ENCODE results near the gene FOXC2.

The FOXC2 gene

DNA sequence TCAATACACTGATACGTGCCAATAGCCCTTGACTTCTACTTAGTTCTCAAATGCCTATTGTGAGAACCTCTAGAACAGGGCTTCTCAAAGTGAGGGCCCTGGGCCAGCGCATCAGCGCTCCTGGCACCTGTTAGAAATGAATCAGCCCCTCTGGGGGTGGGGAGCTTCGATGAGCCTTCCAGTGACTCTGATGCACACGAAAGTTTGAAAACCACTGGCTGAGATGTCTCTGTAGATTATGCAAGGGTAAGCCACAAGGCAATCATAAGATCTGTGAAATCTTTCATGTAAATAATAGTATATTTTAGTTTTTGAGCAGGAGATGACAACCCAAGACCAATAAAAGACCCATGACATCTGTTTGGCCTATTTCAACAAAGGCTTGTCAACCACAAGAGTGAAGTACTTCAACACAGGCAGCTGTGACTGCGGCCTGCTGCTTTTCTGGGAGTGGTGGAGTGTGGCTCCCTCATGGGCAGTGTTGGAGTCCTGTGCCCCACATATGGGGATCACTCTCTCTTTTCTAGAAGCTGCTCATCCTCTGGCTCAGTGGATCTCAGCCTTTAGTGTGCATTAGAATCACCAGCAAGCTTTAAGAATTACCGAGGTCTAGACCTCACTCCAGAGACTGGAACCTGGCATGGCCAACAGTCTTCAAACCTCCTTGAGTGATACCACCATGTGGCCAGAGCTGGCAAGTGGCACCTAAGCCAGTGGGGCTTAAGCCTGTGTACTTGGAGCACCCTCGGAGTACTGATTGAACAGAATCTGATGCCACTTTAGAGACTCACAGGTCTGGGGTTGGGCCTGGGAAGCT lies 17.3 kb upstream of the FOXC2 start:
- H3K4me2 ChIP-seq (ENCODE audit: insufficient read depth, low read length) = no peak overlapping the region
- no peaks in the 10 kb centered on the region for H3K9me3 ChIP-seq (ENCODE audit: insufficient read depth, low read length, severe bottlenecking)
- DNase-seq = no peak
- no peak overlapping the region for H3K4me3 ChIP-seq (ENCODE audit: low read depth in 1 of 2, low read length in 2 of 2)
- H4K20me1 ChIP-seq (ENCODE audit: insufficient read depth, low read length) = no peaks in the 10 kb centered on the region
- peak; percentile 47; the same call in 1 of the 3 replicates for ATAC-seq (ENCODE audit: insufficient read depth, low read depth)
- peaks cover 17% of the 10 kb centered on the region for H3K4me1 ChIP-seq (ENCODE audit: insufficient read depth, low read length)
- peaks cover 5% of the 10 kb centered on the region; the same call in 1 of the 2 replicates for H3K79me2 ChIP-seq (ENCODE audit: insufficient read depth, low read length)
- no peaks in the 10 kb centered on the region for H3K27me3 ChIP-seq (ENCODE audit: insufficient read depth, low read length, poor library complexity)
- H2AFZ ChIP-seq (ENCODE audit: low read depth, low read length) = no peak overlapping the region
- no peak overlapping the region for H3K9ac ChIP-seq (ENCODE audit: low read depth, low read length)
- TF ChIP-seq, protein P1, sequence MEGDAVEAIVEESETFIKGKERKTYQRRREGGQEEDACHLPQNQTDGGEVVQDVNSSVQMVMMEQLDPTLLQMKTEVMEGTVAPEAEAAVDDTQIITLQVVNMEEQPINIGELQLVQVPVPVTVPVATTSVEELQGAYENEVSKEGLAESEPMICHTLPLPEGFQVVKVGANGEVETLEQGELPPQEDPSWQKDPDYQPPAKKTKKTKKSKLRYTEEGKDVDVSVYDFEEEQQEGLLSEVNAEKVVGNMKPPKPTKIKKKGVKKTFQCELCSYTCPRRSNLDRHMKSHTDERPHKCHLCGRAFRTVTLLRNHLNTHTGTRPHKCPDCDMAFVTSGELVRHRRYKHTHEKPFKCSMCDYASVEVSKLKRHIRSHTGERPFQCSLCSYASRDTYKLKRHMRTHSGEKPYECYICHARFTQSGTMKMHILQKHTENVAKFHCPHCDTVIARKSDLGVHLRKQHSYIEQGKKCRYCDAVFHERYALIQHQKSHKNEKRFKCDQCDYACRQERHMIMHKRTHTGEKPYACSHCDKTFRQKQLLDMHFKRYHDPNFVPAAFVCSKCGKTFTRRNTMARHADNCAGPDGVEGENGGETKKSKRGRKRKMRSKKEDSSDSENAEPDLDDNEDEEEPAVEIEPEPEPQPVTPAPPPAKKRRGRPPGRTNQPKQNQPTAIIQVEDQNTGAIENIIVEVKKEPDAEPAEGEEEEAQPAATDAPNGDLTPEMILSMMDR (IDR thresholded peaks at IDR 0.05; ENCODE audit: borderline replicate concordance, extremely low read depth, low read length, poor library complexity, severe bottlenecking) = no peak
- no peak for TF ChIP-seq EZH2 (IDR thresholded peaks at IDR 0.05; ENCODE audit: borderline replicate concordance, low read depth, low read length, severe bottlenecking)
- no peak overlapping the region for H3K27ac ChIP-seq (ENCODE audit: low read length)
- peaks cover 50% of the 10 kb centered on the region for H3K36me3 ChIP-seq (ENCODE audit: insufficient read depth, low read length)

DNA sequence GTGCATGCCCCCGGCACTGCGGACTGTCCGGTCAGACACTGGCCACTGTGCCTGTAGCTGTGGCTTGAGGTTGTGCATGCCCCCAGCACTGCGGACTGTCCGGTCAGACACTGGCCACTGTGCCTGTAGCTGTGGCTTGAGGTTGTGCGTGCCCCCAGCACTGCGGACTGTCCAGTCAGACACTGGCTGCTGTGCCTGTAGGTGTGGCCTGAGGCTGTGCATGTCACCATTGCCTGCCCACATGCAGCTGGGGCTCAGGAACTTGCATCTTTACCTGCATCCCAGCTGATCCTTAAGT lies 16.8 kb upstream of the FOXC2 start:
- peaks cover 50% of the 10 kb centered on the region for H3K36me3 ChIP-seq (ENCODE audit: insufficient read depth, low read length)
- peaks cover 10% of the 10 kb centered on the region for H3K79me2 ChIP-seq (ENCODE audit: insufficient read depth, low read length)
- no peak overlapping the region for H2AFZ ChIP-seq (ENCODE audit: low read depth, low read length)
- ATAC-seq (ENCODE audit: insufficient read depth, low read depth) = no peak
- H3K4me3 ChIP-seq (ENCODE audit: low read depth in 1 of 2, low read length in 2 of 2) = no peak overlapping the region
- no peak for DNase-seq
- TF ChIP-seq EZH2 (IDR thresholded peaks at IDR 0.05; ENCODE audit: borderline replicate concordance, low read depth, low read length, severe bottlenecking) = no peak
- TF ChIP-seq, protein P1 (IDR thresholded peaks at IDR 0.05; ENCODE audit: borderline replicate concordance, extremely low read depth, low read length, poor library complexity, severe bottlenecking) = no peak
- H3K9me3 ChIP-seq (ENCODE audit: insufficient read depth, low read length, severe bottlenecking) = no peaks in the 10 kb centered on the region
- no peak overlapping the region for H3K9ac ChIP-seq (ENCODE audit: low read depth, low read length)
- no peaks in the 10 kb centered on the region for H3K27me3 ChIP-seq (ENCODE audit: insufficient read depth, low read length, poor library complexity)
- no peak overlapping the region for H3K27ac ChIP-seq (ENCODE audit: low read length)
- peaks cover 19% of the 10 kb centered on the region for H3K4me1 ChIP-seq (ENCODE audit: insufficient read depth, low read length)
- H3K4me2 ChIP-seq (ENCODE audit: insufficient read depth, low read length) = no peak overlapping the region
- no peaks in the 10 kb centered on the region for H4K20me1 ChIP-seq (ENCODE audit: insufficient read depth, low read length)

DNA sequence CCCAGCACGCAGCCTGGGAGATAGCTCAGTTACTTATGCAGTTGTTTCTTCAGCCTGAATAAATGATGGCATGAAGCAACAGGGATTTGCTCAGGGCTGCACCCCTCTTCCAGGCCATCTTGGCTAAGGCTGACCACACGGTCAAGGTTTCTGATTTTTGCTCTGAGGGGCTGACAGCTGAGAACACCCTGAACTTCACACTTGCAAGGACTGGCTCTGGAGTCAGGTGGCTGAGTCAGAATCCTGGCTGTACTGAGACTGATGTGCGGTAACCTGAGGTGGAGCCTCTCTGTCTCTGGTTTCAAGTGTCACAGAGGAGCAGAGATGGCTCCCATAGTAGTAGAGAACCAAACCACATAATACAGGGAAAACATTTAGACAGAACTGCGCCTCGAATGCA lies 16.3 kb upstream of the FOXC2 start:
- peaks cover 20% of the 10 kb centered on the region for H3K4me1 ChIP-seq (ENCODE audit: insufficient read depth, low read length)
- ATAC-seq (ENCODE audit: insufficient read depth, low read depth) (no peak), DNase-seq (no peak)
- H4K20me1 ChIP-seq (ENCODE audit: insufficient read depth, low read length) = no peaks in the 10 kb centered on the region
- no peak overlapping the region for H3K4me3 ChIP-seq (ENCODE audit: low read depth in 1 of 2, low read length in 2 of 2)
- no peak overlapping the region for H3K27ac ChIP-seq (ENCODE audit: low read length)
- no peak overlapping the region for H3K9ac ChIP-seq (ENCODE audit: low read depth, low read length)
- H3K4me2 ChIP-seq (ENCODE audit: insufficient read depth, low read length) = no peak overlapping the region
- H3K27me3 ChIP-seq (ENCODE audit: insufficient read depth, low read length, poor library complexity) = no peaks in the 10 kb centered on the region
- TF ChIP-seq, protein P1 (IDR thresholded peaks at IDR 0.05; ENCODE audit: borderline replicate concordance, extremely low read depth, low read length, poor library complexity, severe bottlenecking) = no peak
- no peak for TF ChIP-seq EZH2 (IDR thresholded peaks at IDR 0.05; ENCODE audit: borderline replicate concordance, low read depth, low read length, severe bottlenecking)
- H3K79me2 ChIP-seq (ENCODE audit: insufficient read depth, low read length) = peaks cover 11% of the 10 kb centered on the region
- H3K36me3 ChIP-seq (ENCODE audit: insufficient read depth, low read length) = peaks cover 49% of the 10 kb centered on the region
- H2AFZ ChIP-seq (ENCODE audit: low read depth, low read length) = no peak overlapping the region
- no peaks in the 10 kb centered on the region for H3K9me3 ChIP-seq (ENCODE audit: insufficient read depth, low read length, severe bottlenecking)
